OCI-LY7 (cell line): ENCODE results near the gene DND1. TPM values are rescaled to one million over a fixed set of nuclear protein-coding genes. Genes with fewer than 3 reads are reported as not detected.

Experiments
- BruUV-seq: library from RNA; stranded (reverse); fragments of 400-500 nt; replicated peaks from 2 replicates; lab custom pipeline; 2021; lab: Mats Ljungman, UMichigan
- CTCF ChIA-PET: fragments of 300-600 bp; sonication (Branson Sonifier 250); formaldehyde crosslinking; loops from one replicate; lab custom pipeline; 2022; ENCODE audit warnings: antibody characterized with exemption; ENCODE audit not compliant: unreplicated experiment; lab: Charles Lee
- POLR2A ChIA-PET: fragments of 300-600 bp; sonication (Branson Sonifier 250); formaldehyde crosslinking; loops from one replicate; lab custom pipeline; 2022; ENCODE audit warnings: antibody characterized with exemption; lab: Charles Lee
- DNase-seq: peaks from one replicate; pipeline ENCODE4 v3.0.0-alpha.2; 2015; ENCODE audit warnings: low spot score
- H2AFZ ChIP-seq: fragments of 200-600 bp; sonication (generic), shearing (Covaris generic); 2 replicates; pipeline ENCODE4 v1.6.1; 2014; ENCODE audit warnings: mild to moderate bottlenecking, antibody characterized with exemption, low read length, moderate library complexity
- H3K27ac ChIP-seq: fragments of 200-600 bp; sonication (generic); 2 replicates; pipeline ENCODE4 v1.5.1; 2014; ENCODE audit warnings: mixed run types, low read depth, mild to moderate bottlenecking, moderate library complexity, low read length, inconsistent platforms; ENCODE audit not compliant: poor library complexity, severe bottlenecking
- H3K36me3 ChIP-seq: fragments of 200-600 bp; sonication (generic); 2 replicates; pipeline ENCODE4 v1.6.1; 2014; ENCODE audit warnings: mild to moderate bottlenecking, antibody characterized with exemption, low read length, moderate library complexity, mixed read lengths; ENCODE audit not compliant: insufficient read depth
- H3K4me1 ChIP-seq: fragments of 200-600 bp; sonication (generic); 2 replicates; pipeline ENCODE4 v1.5.1; 2014; ENCODE audit warnings: mild to moderate bottlenecking, low read length; ENCODE audit not compliant: insufficient read depth, poor library complexity, severe bottlenecking
- H3K4me2 ChIP-seq: fragments of 200-600 bp; sonication (generic); 2 replicates; pipeline ENCODE4 v1.6.1; 2014; ENCODE audit warnings: mild to moderate bottlenecking, low read length
- H3K4me3 ChIP-seq: fragments of 200-600 bp; sonication (generic); 2 replicates; pipeline ENCODE4 v1.5.1; 2014; ENCODE audit warnings: mild to moderate bottlenecking, low read depth, low read length; ENCODE audit not compliant: poor library complexity, severe bottlenecking
- H3K79me2 ChIP-seq: fragments of 200-600 bp; sonication (generic); 2 replicates; pipeline ENCODE4 v1.6.1; 2016; ENCODE audit warnings: low read depth, mild to moderate bottlenecking, low read length, moderate library complexity, mixed read lengths; ENCODE audit not compliant: insufficient read depth
- H3K9me2 ChIP-seq: fragments of 200-600 bp; sonication (generic); 2 replicates; pipeline ENCODE4 v1.6.1; 2016; ENCODE audit warnings: mild to moderate bottlenecking, low read length, mixed read lengths; ENCODE audit not compliant: insufficient read depth
- H3K9me3 ChIP-seq: fragments of 200-600 bp; sonication (generic); 2 replicates; pipeline ENCODE4 v1.6.1; 2014; ENCODE audit warnings: mild to moderate bottlenecking, mixed run types, low read length, mixed read lengths
- H4K20me1 ChIP-seq: fragments of 200-600 bp; sonication (generic); 2 replicates; pipeline ENCODE4 v1.6.1; 2014; ENCODE audit warnings: mild to moderate bottlenecking, antibody characterized with exemption, low read length, moderate library complexity, mixed read lengths; ENCODE audit not compliant: insufficient read depth
- EZH2phosphoT487 ChIP-seq: fragments of 200-600 bp; sonication (generic); IDR thresholded peaks from 2 replicates; pipeline ENCODE4 v1.6.1; 2018; ENCODE audit warnings: low read depth, borderline replicate concordance, mild to moderate bottlenecking, mixed run types, antibody characterized with exemption, low read length, moderate library complexity, mixed read lengths
- intact Hi-C: fragments of 100-400 bp; cut with micrococcal nuclease; formaldehyde crosslinking; loops from one replicate; pipeline ENCODE4 v1.10.0; 2022; ENCODE audit not compliant: unreplicated experiment
- total RNA-seq, 2 experiments: library from RNA; depleted of rRNA in 1 of 2; stranded (reverse); fragments of >200 nt in 1 of 2; shearing (Covaris generic) in 1 of 2; gene quantifications; 2 replicates each; pipeline ENCODE4 v1.2.3, GENCODE V29; 2014 to 2022
- TF ChIP-seq, protein P1 (sequence below): fragments of 200-600 bp; sonication (generic); conservative IDR thresholded peaks from 2 replicates; pipeline ENCODE4 v1.5.1; 2014; ENCODE audit warnings: mild to moderate bottlenecking, antibody characterized with exemption, low read length, moderate library complexity, mixed read lengths

The DND1 gene
- total RNA-seq, 2 experiments from 2014 or later = 2.2 to 4.5 TPM

- Histone ChIP-seq H3K4me3 (no peak overlapping the region), H3K36me3 (peaks cover 80% of the 10 kb centered on the region)
These were observed 5.6 kb upstream of the DND1 start for GRCh38 chr5:140678993-140679392.

DNA sequence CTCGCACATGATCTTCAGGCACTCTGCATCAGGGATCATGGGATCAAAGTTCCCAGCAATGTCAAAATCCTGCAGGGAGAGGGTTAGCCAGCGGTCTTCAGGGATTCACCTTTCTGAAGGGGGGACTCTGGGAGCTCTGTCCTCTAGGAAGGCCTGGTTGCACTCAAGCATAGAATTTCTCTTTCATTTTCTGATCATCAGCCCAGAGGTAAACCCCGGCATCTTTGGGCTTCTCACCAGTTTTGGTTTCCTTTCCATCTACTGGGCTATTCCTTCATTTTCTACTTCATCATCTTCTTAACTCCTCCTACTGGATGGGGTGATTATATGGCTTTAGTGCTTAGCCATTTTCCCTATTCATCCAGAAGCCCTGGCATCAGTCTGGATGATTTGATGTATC is 4.6 kb upstream of the DND1 start:
- no peak overlapping the region for H3K27ac ChIP-seq
- no peaks in the 10 kb centered on the region for H4K20me1 ChIP-seq
- no peak overlapping the region for H3K4me3 ChIP-seq
- intact Hi-C loops = no loop called here
- H3K4me1 ChIP-seq = no peaks in the 10 kb centered on the region
- H3K9me2 ChIP-seq = no peaks in the 10 kb centered on the region
- no peak for DNase-seq
- H2AFZ ChIP-seq = no peak overlapping the region
- BruUV-seq = no TSS peak
- no peak for TF ChIP-seq EZH2phosphoT487
- TF ChIP-seq, protein P1, sequence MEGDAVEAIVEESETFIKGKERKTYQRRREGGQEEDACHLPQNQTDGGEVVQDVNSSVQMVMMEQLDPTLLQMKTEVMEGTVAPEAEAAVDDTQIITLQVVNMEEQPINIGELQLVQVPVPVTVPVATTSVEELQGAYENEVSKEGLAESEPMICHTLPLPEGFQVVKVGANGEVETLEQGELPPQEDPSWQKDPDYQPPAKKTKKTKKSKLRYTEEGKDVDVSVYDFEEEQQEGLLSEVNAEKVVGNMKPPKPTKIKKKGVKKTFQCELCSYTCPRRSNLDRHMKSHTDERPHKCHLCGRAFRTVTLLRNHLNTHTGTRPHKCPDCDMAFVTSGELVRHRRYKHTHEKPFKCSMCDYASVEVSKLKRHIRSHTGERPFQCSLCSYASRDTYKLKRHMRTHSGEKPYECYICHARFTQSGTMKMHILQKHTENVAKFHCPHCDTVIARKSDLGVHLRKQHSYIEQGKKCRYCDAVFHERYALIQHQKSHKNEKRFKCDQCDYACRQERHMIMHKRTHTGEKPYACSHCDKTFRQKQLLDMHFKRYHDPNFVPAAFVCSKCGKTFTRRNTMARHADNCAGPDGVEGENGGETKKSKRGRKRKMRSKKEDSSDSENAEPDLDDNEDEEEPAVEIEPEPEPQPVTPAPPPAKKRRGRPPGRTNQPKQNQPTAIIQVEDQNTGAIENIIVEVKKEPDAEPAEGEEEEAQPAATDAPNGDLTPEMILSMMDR = no peak
- H3K4me2 ChIP-seq = no peak overlapping the region
- H3K79me2 ChIP-seq = no peaks in the 10 kb centered on the region
- ChIA-PET CTCF (no interaction called here), POLR2A (no interaction called here)
- no peaks in the 10 kb centered on the region for H3K9me3 ChIP-seq
- H3K36me3 ChIP-seq = peaks cover 84% of the 10 kb centered on the region

More at GRCh38 chr5:140678993-140679392, 5.6 kb upstream of the DND1 start:
- TF ChIP-seq, protein P1 = no peak
- no peak for TF ChIP-seq EZH2phosphoT487
- DNase-seq = no peak
- Histone ChIP-seq H3K9me2 (no peaks in the 10 kb centered on the region), H3K9me3 (no peaks in the 10 kb centered on the region), H3K79me2 (no peaks in the 10 kb centered on the region), H3K4me2 (no peak overlapping the region), H4K20me1 (no peaks in the 10 kb centered on the region), H2AFZ (no peak overlapping the region), H3K4me1 (no peaks in the 10 kb centered on the region), H3K27ac (no peak overlapping the region)
- CTCF ChIA-PET = no interaction called here
- POLR2A ChIA-PET = no interaction called here
- no TSS peak for BruUV-seq
- intact Hi-C loops = no loop called here

- Histone ChIP-seq H3K9me2 (no peaks in the 10 kb centered on the region), H2AFZ (no peak overlapping the region), H3K79me2 (no peaks in the 10 kb centered on the region), H3K4me2 (no peak overlapping the region), H3K27ac (no peak overlapping the region), H4K20me1 (no peaks in the 10 kb centered on the region), H3K9me3 (no peaks in the 10 kb centered on the region), H3K36me3 (peaks cover 91% of the 10 kb centered on the region), H3K4me1 (no peaks in the 10 kb centered on the region), H3K4me3 (no peak overlapping the region)
- TF ChIP-seq, protein P1 = no peak
- no peak for TF ChIP-seq EZH2phosphoT487
- ChIA-PET CTCF (no interaction called here), POLR2A (interaction anchor here (0.7 to 1.3 kb wide), 4 partner anchors 20 to 1386 kb away, joined by 3 to 6 read pairs (median 3); partner anchors contain the start of gene ZMAT2)
- intact Hi-C loops = no loop called here
- no TSS peak for BruUV-seq
- no peak for DNase-seq
These were observed 1.3 kb upstream of the DND1 start for GRCh38 chr5:140674629-140675028.
